Testis (tissue), 3 donors: ENCODE results near the gene MYO1D. TPM values are rescaled to one million over a fixed set of nuclear protein-coding genes. Genes with fewer than 3 reads are reported as not detected.

Experiments used
- DNase-seq: peaks from one replicate; pipeline ENCODE4 v3.0.0-alpha.2; 2019
- H3K27ac ChIP-seq, 2 donors: fragments of 200-600 bp; sonication (generic); one replicate each; pipeline ENCODE4 v1.5.1; 2019
- H3K27me3 ChIP-seq: fragments of 200-600 bp; sonication (generic); one replicate; pipeline ENCODE4 v1.5.1; 2019
- H3K36me3 ChIP-seq: fragments of 200-600 bp; sonication (generic); one replicate; pipeline ENCODE4 v1.5.1; 2017; ENCODE audit warnings: low read depth; ENCODE audit errors: missing control alignments
- H3K4me1 ChIP-seq: fragments of 200-600 bp; sonication (generic); one replicate; pipeline ENCODE4 v1.5.1; 2019
- H3K4me3 ChIP-seq, 2 donors: fragments of 200-600 bp; sonication (generic); one replicate each; pipeline ENCODE4 v1.5.1; 2017 to 2019
- H3K9me3 ChIP-seq: fragments of 200-600 bp; sonication (generic); one replicate; pipeline ENCODE4 v1.5.1; 2017
- CTCF ChIP-seq, 3 experiments: fragments of 450-650 bp in 2 of 3; fragments of 200-600 bp in 1 of 3; sonication (generic) in 1 of 3; IDR thresholded peaks; one replicate each; pipeline ENCODE4 v1.5.1; 2016 to 2019; ENCODE audit warnings: antibody characterized with exemption in 3 of 3, mild to moderate bottlenecking in 2 of 3, moderate library complexity in 1 of 3
- POLR2A ChIP-seq: fragments of 450-650 bp; IDR thresholded peaks from one replicate; pipeline ENCODE4 v1.6.1; 2017; ENCODE audit warnings: antibody characterized with exemption, mild to moderate bottlenecking, moderate library complexity
- WGBS, 2 donors: methylation state at CpG; one replicate each; pipeline ENCODE4 v1.1.5; 2018; 5-methylcytosine and 5-hydroxymethylcytosine counted together
- intact Hi-C: fragments of 100-400 bp; cut with DNase I; formaldehyde crosslinking; loops from one replicate; pipeline ENCODE4 v1.15.1; 2023; ENCODE audit warnings: low total_unique reads
- polyA plus RNA-seq: library from polyadenylated mRNA; stranded (reverse); fragments of 350-450 nt; fragmentation: Illumina TruSeq; extraction: RNeasy Lipid Tissue Mini Kit (QIAGEN cat#74804); gene quantifications from one replicate; pipeline ENCODE4 v1.2.3, GENCODE V29; 2014; ENCODE audit warnings: low read depth, low replicate concordance; ENCODE audit not compliant: insufficient read depth
- total RNA-seq, 2 donors: library from RNA; depleted of rRNA; stranded (reverse); fragments of >200 nt; gene quantifications; one replicate each; pipeline ENCODE4 v1.2.3, GENCODE V29; 2016

Gene MYO1D
- total and polyA plus RNA-seq, 3 donors from 2014 or later = 29.5 to 34.1 (median 33.6) TPM

GRCh38 chr17:32833076-32833475 is 43.8 kb downstream of the MYO1D start:
- H3K4me3 ChIP-seq = no peak overlapping the region
- no peak for TF ChIP-seq CTCF (IDR thresholded peaks at IDR 0.05)
- TF ChIP-seq POLR2A = no peak
- H3K4me1 ChIP-seq = no peaks in the 10 kb centered on the region
- H3K27ac ChIP-seq = no peak overlapping the region
- no peak for DNase-seq
- no peaks in the 10 kb centered on the region for H3K9me3 ChIP-seq
- no peaks in the 10 kb centered on the region for H3K36me3 ChIP-seq
- 80 to 91% methylated on average over 5 of the region's 5 CpGs for WGBS, 2 donors
- intact Hi-C loops = no loop called here
- no peaks in the 10 kb centered on the region for H3K27me3 ChIP-seq

GRCh38 chr17:32831627-32832243 is 45.2 kb downstream of the MYO1D start:
- no peak overlapping the region for H3K4me3 ChIP-seq
- DNase-seq = no peak
- intact Hi-C loops = no loop called here
- H3K9me3 ChIP-seq = no peaks in the 10 kb centered on the region
- no peaks in the 10 kb centered on the region for H3K27me3 ChIP-seq
- H3K4me1 ChIP-seq = no peaks in the 10 kb centered on the region
- WGBS, 2 donors = 96 to 100% methylated on average over 2 of the region's 2 CpGs
- H3K36me3 ChIP-seq = no peaks in the 10 kb centered on the region
- no peak overlapping the region for H3K27ac ChIP-seq
- TF ChIP-seq CTCF (IDR thresholded peaks at IDR 0.05) = no peak

- no peak overlapping the region for H3K4me3 ChIP-seq
- no peaks in the 10 kb centered on the region for H3K27me3 ChIP-seq
- H3K9me3 ChIP-seq = no peaks in the 10 kb centered on the region
- intact Hi-C loops = no loop called here
- 66 to 71% methylated on average over 3 of the region's 3 CpGs for WGBS, 2 donors
- DNase-seq = no peak
- no peaks in the 10 kb centered on the region for H3K4me1 ChIP-seq
- H3K27ac ChIP-seq = no peak overlapping the region
- no peak for TF ChIP-seq CTCF (IDR thresholded peaks at IDR 0.05)
- no peak for TF ChIP-seq POLR2A
- no peaks in the 10 kb centered on the region for H3K36me3 ChIP-seq
Measured at GRCh38 chr17:32831223-32831622, 45.7 kb downstream of the MYO1D start.

- H3K4me1 ChIP-seq = no peaks in the 10 kb centered on the region
- no peaks in the 10 kb centered on the region for H3K27me3 ChIP-seq
- no peaks in the 10 kb centered on the region for H3K9me3 ChIP-seq
- TF ChIP-seq POLR2A (no peak), CTCF (IDR thresholded peaks at IDR 0.05) (no peak)
- no peak overlapping the region for H3K4me3 ChIP-seq
- DNase-seq = no peak
- no peaks in the 10 kb centered on the region for H3K36me3 ChIP-seq
- intact Hi-C loops = no loop called here
- 59 to 74% methylated on average over 2 of the region's 2 CpGs for WGBS, 2 donors
- peak overlapping the region in 1 of 2 donors; percentile 71 for H3K27ac ChIP-seq
Measured at GRCh38 chr17:32828822-32829221, 48.1 kb downstream of the MYO1D start.

GRCh38 chr17:32827227-32827626 is 49.7 kb downstream of the MYO1D start:
- no peak for TF ChIP-seq POLR2A
- no peak for TF ChIP-seq CTCF (IDR thresholded peaks at IDR 0.05)
- intact Hi-C loops = no loop called here
- no peaks in the 10 kb centered on the region for H3K36me3 ChIP-seq
- H3K4me3 ChIP-seq = no peak overlapping the region
- no peaks in the 10 kb centered on the region for H3K4me1 ChIP-seq
- no peaks in the 10 kb centered on the region for H3K27me3 ChIP-seq
- DNase-seq = no peak
- no peak overlapping the region for H3K27ac ChIP-seq
- no peaks in the 10 kb centered on the region for H3K9me3 ChIP-seq
